Left forelimb (tissue), 1 donor: Measurements from ENCODE around the gene KCNJ12.
"Not testable (repeated sequence)": the region's sequence is repeated elsewhere in the genome, so short reads cannot be mapped to it uniquely, and the experiment has no call there.

ENCODE experiments used
- DNase-seq: peaks from one replicate; pipeline ENCODE4 v3.0.0-alpha.2; 2018; ENCODE audit warnings: low spot score

The KCNJ12 gene

GRCh38 chr17:21387616-21388015 lies 11.5 kb downstream of the KCNJ12 start:
- DNase-seq: no peak

GRCh38 chr17:21388066-21388465 lies 11.9 kb downstream of the KCNJ12 start:
- DNase-seq: no peak

- DNase-seq: no peak
These were observed 12.8 kb downstream of the KCNJ12 start for GRCh38 chr17:21388944-21389343.

GRCh38 chr17:21389394-21389793 lies 13.2 kb downstream of the KCNJ12 start:
- no peak for DNase-seq

- no peak for DNase-seq
These were observed 14.1 kb downstream of the KCNJ12 start for GRCh38 chr17:21390294-21390693.

- no peak for DNase-seq
These were observed 16.1 kb downstream of the KCNJ12 start for GRCh38 chr17:21392266-21392665.

GRCh38 chr17:21394265-21394664 lies 18.1 kb downstream of the KCNJ12 start:
- DNase-seq: no peak

GRCh38 chr17:21395764-21396163 lies 19.6 kb downstream of the KCNJ12 start:
- no peak for DNase-seq

- DNase-seq: no peak
These were observed 20.1 kb downstream of the KCNJ12 start for GRCh38 chr17:21396237-21396636.

GRCh38 chr17:21397341-21398190 lies 21.4 kb downstream of the KCNJ12 start:
- no peak for DNase-seq

- no peak for DNase-seq
These were observed 23.5 kb downstream of the KCNJ12 start for GRCh38 chr17:21399474-21400186.

- DNase-seq: not testable (repeated sequence)
These were observed 24.0 kb downstream of the KCNJ12 start for GRCh38 chr17:21400187-21400569.

GRCh38 chr17:21400816-21401593 lies 24.8 kb downstream of the KCNJ12 start:
- DNase-seq: no peak

- DNase-seq: not testable (repeated sequence)
These were observed 26.0 kb downstream of the KCNJ12 start for GRCh38 chr17:21402166-21402571.

GRCh38 chr17:21402926-21403325 lies 26.8 kb downstream of the KCNJ12 start:
- DNase-seq: not testable (repeated sequence)

GRCh38 chr17:21404106-21404505 lies 27.9 kb downstream of the KCNJ12 start:
- DNase-seq: not testable (repeated sequence)

- not testable (repeated sequence) for DNase-seq
These were observed 28.4 kb downstream of the KCNJ12 start for GRCh38 chr17:21404539-21404938.

GRCh38 chr17:21404956-21405731 lies 29.0 kb downstream of the KCNJ12 start:
- DNase-seq: not testable (repeated sequence)

GRCh38 chr17:21405904-21406400 lies 29.8 kb downstream of the KCNJ12 start:
- not testable (repeated sequence) for DNase-seq

- not testable (repeated sequence) for DNase-seq
These were observed 30.7 kb downstream of the KCNJ12 start for GRCh38 chr17:21406616-21407404.

- DNase-seq: not testable (repeated sequence)
These were observed 31.6 kb downstream of the KCNJ12 start for GRCh38 chr17:21407752-21408151.
